Trophoblast cell (in vitro differentiated cells and primary cell): ENCODE measurements around the gene PPP1R13B. TPM values are rescaled to one million over a fixed set of nuclear protein-coding genes. Genes with fewer than 3 reads are reported as not detected.

ENCODE experiments used
- DNase-seq, 2 donors: peaks; one replicate each; pipeline ENCODE4 v3.0.0-alpha.2; 2016
- H2AFZ ChIP-seq: 2 replicates; pipeline ENCODE4 v1.6.1; 2013; ENCODE audit warnings: low read length, moderate library complexity, mild to moderate bottlenecking; ENCODE audit not compliant: insufficient read depth, poor library complexity
- H2AK5ac ChIP-seq: 2 replicates; pipeline ENCODE4 v1.6.1; 2013; ENCODE audit warnings: mild to moderate bottlenecking, low read length
- H2BK120ac ChIP-seq: 2 replicates; pipeline ENCODE4 v1.6.1; 2013; ENCODE audit warnings: low read length, mild to moderate bottlenecking, moderate library complexity; ENCODE audit not compliant: insufficient read depth, poor library complexity
- H2BK12ac ChIP-seq: 2 replicates; pipeline ENCODE4 v1.6.1; 2013; ENCODE audit warnings: mild to moderate bottlenecking, low read length, moderate library complexity
- H2BK5ac ChIP-seq: 2 replicates; pipeline ENCODE4 v1.6.1; 2013; ENCODE audit warnings: low read length, low read depth, moderate library complexity, mild to moderate bottlenecking; ENCODE audit not compliant: poor library complexity
- H3K14ac ChIP-seq: 2 replicates; pipeline ENCODE4 v1.6.1; 2013; ENCODE audit warnings: mild to moderate bottlenecking, low read length
- H3K18ac ChIP-seq: 2 replicates; pipeline ENCODE4 v1.6.1; 2013; ENCODE audit warnings: mild to moderate bottlenecking, low read length
- H3K23ac ChIP-seq: 2 replicates; pipeline ENCODE4 v1.6.1; 2013; ENCODE audit warnings: low read length
- H3K27ac ChIP-seq: 2 replicates; pipeline ENCODE4 v1.5.1; 2013; ENCODE audit warnings: low read depth, mild to moderate bottlenecking, inconsistent platforms, low read length, moderate library complexity
- H3K27me3 ChIP-seq: 2 replicates; pipeline ENCODE4 v1.6.1; 2013; ENCODE audit warnings: inconsistent platforms, mild to moderate bottlenecking, low read length, moderate library complexity; ENCODE audit not compliant: insufficient read depth
- H3K36me3 ChIP-seq, 2 experiments: 1 replicate in 1 of 2; 2 replicates in 1 of 2; pipeline ENCODE4 v1.6.1; 2013; ENCODE audit warnings: low read length in 2 of 2, mild to moderate bottlenecking in 2 of 2, moderate library complexity in 1 of 2; ENCODE audit not compliant: insufficient read depth in 2 of 2, control insufficient read depth in 1 of 2
- H3K4ac ChIP-seq: 2 replicates; pipeline ENCODE4 v1.6.1; 2013; ENCODE audit warnings: low read depth, mild to moderate bottlenecking, low read length, moderate library complexity
- H3K4me1 ChIP-seq, 2 experiments: 1 replicate in 1 of 2; 2 replicates in 1 of 2; pipeline ENCODE4 v1.6.1; 2013; ENCODE audit warnings: low read length in 2 of 2, mild to moderate bottlenecking in 2 of 2, moderate library complexity in 1 of 2; ENCODE audit not compliant: insufficient read depth in 2 of 2, control insufficient read depth in 1 of 2
- H3K4me2 ChIP-seq: 2 replicates; pipeline ENCODE4 v1.6.1; 2013; ENCODE audit warnings: inconsistent platforms, mild to moderate bottlenecking, low read length, moderate library complexity
- H3K4me3 ChIP-seq: 2 replicates; pipeline ENCODE4 v1.5.1; 2013; ENCODE audit warnings: mild to moderate bottlenecking, low read depth, low read length, inconsistent platforms
- H3K79me1 ChIP-seq: one replicate; pipeline ENCODE4 v1.6.1; 2013; ENCODE audit warnings: low read length
- H3K79me2 ChIP-seq: 2 replicates; pipeline ENCODE4 v1.6.1; 2013; ENCODE audit warnings: low read length, mild to moderate bottlenecking; ENCODE audit not compliant: control insufficient read depth, insufficient read depth, poor library complexity
- H3K9ac ChIP-seq: 2 replicates; pipeline ENCODE4 v1.6.1; 2013; ENCODE audit warnings: mild to moderate bottlenecking, low read length
- H3K9me3 ChIP-seq: 2 replicates; pipeline ENCODE4 v1.6.1; 2013; ENCODE audit warnings: low read depth, mild to moderate bottlenecking, control low read depth, inconsistent platforms, low read length; ENCODE audit not compliant: insufficient read depth
- H4K12ac ChIP-seq: 2 replicates; pipeline ENCODE4 v1.6.1; 2013; ENCODE audit warnings: low read depth, mild to moderate bottlenecking, low read length, moderate library complexity
- H4K8ac ChIP-seq: 2 replicates; pipeline ENCODE4 v1.6.1; 2013; ENCODE audit warnings: low read depth, mild to moderate bottlenecking, low read length, moderate library complexity
- H4K91ac ChIP-seq: one replicate; pipeline ENCODE4 v1.6.1; 2013; ENCODE audit warnings: low read depth, mild to moderate bottlenecking, low read length, moderate library complexity
- WGBS: extraction: QIAGEN DNeasy Blood & Tissue Kit; methylation state at CpG from one replicate; pipeline ENCODE4 v1.1.7; 2013; ENCODE audit warnings: missing lambda C conversion rate; ENCODE audit not compliant: insufficient read length, insufficient coverage; ENCODE audit errors: extremely low coverage; 5-methylcytosine and 5-hydroxymethylcytosine counted together
- polyA plus RNA-seq: library from polyadenylated mRNA; stranded (reverse); fragments of 200-250 nt; gene quantifications from 2 replicates; pipeline ENCODE4 v1.2.3, GENCODE V29; 2013

Gene PPP1R13B, protein sequence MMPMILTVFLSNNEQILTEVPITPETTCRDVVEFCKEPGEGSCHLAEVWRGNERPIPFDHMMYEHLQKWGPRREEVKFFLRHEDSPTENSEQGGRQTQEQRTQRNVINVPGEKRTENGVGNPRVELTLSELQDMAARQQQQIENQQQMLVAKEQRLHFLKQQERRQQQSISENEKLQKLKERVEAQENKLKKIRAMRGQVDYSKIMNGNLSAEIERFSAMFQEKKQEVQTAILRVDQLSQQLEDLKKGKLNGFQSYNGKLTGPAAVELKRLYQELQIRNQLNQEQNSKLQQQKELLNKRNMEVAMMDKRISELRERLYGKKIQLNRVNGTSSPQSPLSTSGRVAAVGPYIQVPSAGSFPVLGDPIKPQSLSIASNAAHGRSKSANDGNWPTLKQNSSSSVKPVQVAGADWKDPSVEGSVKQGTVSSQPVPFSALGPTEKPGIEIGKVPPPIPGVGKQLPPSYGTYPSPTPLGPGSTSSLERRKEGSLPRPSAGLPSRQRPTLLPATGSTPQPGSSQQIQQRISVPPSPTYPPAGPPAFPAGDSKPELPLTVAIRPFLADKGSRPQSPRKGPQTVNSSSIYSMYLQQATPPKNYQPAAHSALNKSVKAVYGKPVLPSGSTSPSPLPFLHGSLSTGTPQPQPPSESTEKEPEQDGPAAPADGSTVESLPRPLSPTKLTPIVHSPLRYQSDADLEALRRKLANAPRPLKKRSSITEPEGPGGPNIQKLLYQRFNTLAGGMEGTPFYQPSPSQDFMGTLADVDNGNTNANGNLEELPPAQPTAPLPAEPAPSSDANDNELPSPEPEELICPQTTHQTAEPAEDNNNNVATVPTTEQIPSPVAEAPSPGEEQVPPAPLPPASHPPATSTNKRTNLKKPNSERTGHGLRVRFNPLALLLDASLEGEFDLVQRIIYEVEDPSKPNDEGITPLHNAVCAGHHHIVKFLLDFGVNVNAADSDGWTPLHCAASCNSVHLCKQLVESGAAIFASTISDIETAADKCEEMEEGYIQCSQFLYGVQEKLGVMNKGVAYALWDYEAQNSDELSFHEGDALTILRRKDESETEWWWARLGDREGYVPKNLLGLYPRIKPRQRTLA
- 7.6 and 7.8 TPM in 2 replicates for polyA plus RNA-seq

- peak within 1 kb of the TSS; percentile 92 for H2BK120ac ChIP-seq
- peak within 1 kb of the TSS; percentile 96 for H3K18ac ChIP-seq
- H3K27ac ChIP-seq = peak within 1 kb of the TSS; percentile 22
- H3K14ac ChIP-seq = peak within 1 kb of the TSS; percentile 86
- DNase-seq = peak; percentile 89 to 92
- H3K4me3 ChIP-seq = peak within 1 kb of the TSS; percentile 88
- H3K79me2 ChIP-seq = peaks cover 7% of the 10 kb centered on the region
- H4K8ac ChIP-seq = peak within 1 kb of the TSS; percentile 93
- H4K91ac ChIP-seq = peak within 1 kb of the TSS; percentile 92
- no peak within 1 kb of the TSS for H2BK12ac ChIP-seq
- WGBS = no CpG with 5 or more reads among the region's 104 CpGs
- H3K79me1 ChIP-seq = peaks cover 8% of the 10 kb centered on the region
- peaks cover 11% of the 10 kb centered on the region for H3K27me3 ChIP-seq
- peaks cover 9 to 10% of the 10 kb centered on the region in 2 experiments for H3K4me1 ChIP-seq
- H3K36me3 ChIP-seq = peaks cover 0 to 3% of the 10 kb centered on the region in 2 experiments
- no peak within 1 kb of the TSS for H3K23ac ChIP-seq
- peak within 1 kb of the TSS; percentile 94 for H4K12ac ChIP-seq
- peak within 1 kb of the TSS; percentile 64 for H3K4ac ChIP-seq
- peak within 1 kb of the TSS; percentile 99 for H3K4me2 ChIP-seq
- peak within 1 kb of the TSS; percentile 75 for H3K9ac ChIP-seq
- H3K9me3 ChIP-seq = no peaks in the 10 kb centered on the region
- peak within 1 kb of the TSS; percentile 97 for H2AFZ ChIP-seq
- peak within 1 kb of the TSS; percentile 77 for H2AK5ac ChIP-seq
- H2BK5ac ChIP-seq = peak within 1 kb of the TSS; percentile 75
These were observed at the start of gene PPP1R13B for GRCh38 chr14:103847451-103848174. Gene PPP1R13B (minus strand): TSS chr14:103847575. CDS start chr14:103847307, 268 bp downstream.

DNA sequence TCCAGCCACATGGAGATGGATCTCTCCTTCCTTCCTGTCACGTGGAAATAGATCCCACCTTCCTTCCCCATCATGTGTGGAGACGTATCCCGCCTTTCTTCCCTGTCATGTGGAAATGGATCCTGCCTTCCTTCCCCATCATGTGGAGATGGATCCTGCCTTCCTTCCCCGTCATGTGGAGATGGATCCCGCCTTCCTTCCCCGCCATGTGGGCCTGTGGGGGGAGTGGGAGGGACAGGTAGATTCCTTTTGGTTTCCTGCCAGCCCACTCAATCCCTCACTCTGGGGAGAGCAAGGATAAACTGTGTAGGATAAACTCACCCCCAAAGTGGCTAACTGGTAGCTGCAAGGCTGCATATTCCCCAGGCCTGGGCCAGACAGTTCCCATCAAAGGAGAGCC lies 49.2 kb upstream of the PPP1R13B start:
- H3K23ac ChIP-seq = no peak overlapping the region
- no peak overlapping the region for H4K91ac ChIP-seq
- H3K36me3 ChIP-seq = no peaks in the 10 kb centered on the region
- no peak overlapping the region for H4K8ac ChIP-seq
- H2BK120ac ChIP-seq = no peak overlapping the region
- H3K27ac ChIP-seq = no peak overlapping the region
- no peak overlapping the region for H3K14ac ChIP-seq
- H2AFZ ChIP-seq = no peak overlapping the region
- WGBS = no CpG with 5 or more reads among the region's 6 CpGs
- no peaks in the 10 kb centered on the region for H3K79me2 ChIP-seq
- no peaks in the 10 kb centered on the region for H3K79me1 ChIP-seq
- H2BK12ac ChIP-seq = no peak overlapping the region
- H3K9me3 ChIP-seq = peaks cover 11% of the 10 kb centered on the region
- H3K9ac ChIP-seq = no peak overlapping the region
- no peak overlapping the region for H2BK5ac ChIP-seq
- no peak overlapping the region for H3K4ac ChIP-seq
- no peak overlapping the region for H2AK5ac ChIP-seq
- no peak overlapping the region for H4K12ac ChIP-seq
- no peak for DNase-seq
- H3K4me1 ChIP-seq = no peaks in the 10 kb centered on the region
- H3K18ac ChIP-seq = no peak overlapping the region
- H3K27me3 ChIP-seq = no peaks in the 10 kb centered on the region
- no peak overlapping the region for H3K4me3 ChIP-seq
- H3K4me2 ChIP-seq = no peak overlapping the region

GRCh38 chr14:103894723-103895059 lies 47.3 kb upstream of the PPP1R13B start:
- Histone ChIP-seq H3K79me2 (no peaks in the 10 kb centered on the region), H3K4me3 (no peak overlapping the region), H3K4me1 (no peaks in the 10 kb centered on the region), H2BK120ac (no peak overlapping the region), H4K8ac (no peak overlapping the region), H2AK5ac (no peak overlapping the region), H4K91ac (no peak overlapping the region), H3K36me3 (no peaks in the 10 kb centered on the region), H3K9me3 (peaks cover 11% of the 10 kb centered on the region), H3K27ac (no peak overlapping the region), H3K23ac (no peak overlapping the region), H3K79me1 (no peaks in the 10 kb centered on the region), H3K18ac (no peak overlapping the region), H3K14ac (no peak overlapping the region), H2AFZ (no peak overlapping the region), H3K4ac (no peak overlapping the region), H4K12ac (no peak overlapping the region), H2BK5ac (no peak overlapping the region), H3K4me2 (no peak overlapping the region), H3K27me3 (no peaks in the 10 kb centered on the region), H3K9ac (no peak overlapping the region), H2BK12ac (no peak overlapping the region)
- DNase-seq = no peak
- no CpG with 5 or more reads among the region's 7 CpGs for WGBS
